PC-3 (cell line): ENCODE data around the gene ARHGAP22. TPM values are rescaled to one million over a fixed set of nuclear protein-coding genes. Genes with fewer than 3 reads are reported as not detected.
A peak's percentile ranks its signal among the peaks of the same experiment; 100 is the strongest.

Experiments used
- ATAC-seq: fragments of 200-7000 bp; cut with Tn5 transposase; 2 replicates; pipeline ENCODE4 v1.9.1; 2020; ENCODE audit warnings: mild to moderate bottlenecking, moderate library complexity
- BruUV-seq: library from RNA; stranded (reverse); fragments of 400-500 nt; replicated peaks from 2 replicates; lab custom pipeline; 2021; lab: Mats Ljungman, UMichigan
- CTCF ChIA-PET: fragments of 300-600 bp; sonication (Branson Sonifier 250); formaldehyde crosslinking; loops from one replicate; lab custom pipeline; 2022; ENCODE audit warnings: antibody characterized with exemption; lab: Charles Lee
- POLR2A ChIA-PET: fragments of 300-600 bp; sonication (Branson Sonifier 250); formaldehyde crosslinking; loops from one replicate; lab custom pipeline; 2022; ENCODE audit warnings: antibody characterized with exemption; ENCODE audit not compliant: unreplicated experiment; lab: Charles Lee
- DNase-seq: peaks from one replicate; pipeline ENCODE4 v3.0.0-alpha.2; 2015
- H2AFZ ChIP-seq: fragments of 300-600 bp; sonication (generic); 2 replicates; pipeline ENCODE4 v1.6.0; 2016; ENCODE audit warnings: antibody characterized with exemption, low read length
- H3F3A ChIP-seq: fragments of 300-600 bp; sonication (generic); one replicate; pipeline ENCODE4 v1.6.0; 2017; ENCODE audit warnings: antibody characterized with exemption, low read length, control low read depth, mild to moderate bottlenecking; ENCODE audit not compliant: unreplicated experiment
- H3K27ac ChIP-seq: fragments of 300-600 bp; sonication (generic); 2 replicates; pipeline ENCODE4 v1.5.1; 2016; ENCODE audit warnings: mild to moderate bottlenecking, low read length
- H3K27me3 ChIP-seq: fragments of 300-600 bp; sonication (generic); 2 replicates; pipeline ENCODE4 v1.6.1; 2016; ENCODE audit warnings: low read length, mixed read lengths
- H3K36me3 ChIP-seq: fragments of 300-600 bp; sonication (generic); 2 replicates; pipeline ENCODE4 v1.6.1; 2016; ENCODE audit warnings: low read depth, mixed run types, low read length, mixed read lengths
- H3K4me1 ChIP-seq: fragments of 300-600 bp; sonication (generic); 2 replicates; pipeline ENCODE4 v1.5.1; 2016; ENCODE audit warnings: low read length; ENCODE audit not compliant: insufficient read depth
- H3K4me2 ChIP-seq: fragments of 300-600 bp; sonication (generic); 2 replicates; pipeline ENCODE4 v1.6.0; 2016; ENCODE audit warnings: low read length
- H3K4me3 ChIP-seq: fragments of 300-600 bp; sonication (generic); 2 replicates; pipeline ENCODE4 v1.5.1; 2016; ENCODE audit warnings: mild to moderate bottlenecking, low read length, mixed read lengths
- H3K79me2 ChIP-seq: fragments of 300-600 bp; sonication (generic); 2 replicates; pipeline ENCODE4 v1.6.1; 2017; ENCODE audit warnings: low read length, mixed read lengths
- H3K9ac ChIP-seq: fragments of 300-600 bp; sonication (generic); 2 replicates; pipeline ENCODE4 v1.6.0; 2016; ENCODE audit warnings: mild to moderate bottlenecking, low read length
- H3K9me2 ChIP-seq: fragments of 300-600 bp; sonication (generic); replicated peaks from 2 replicates; pipeline ENCODE4 v1.6.1; 2016; ENCODE audit warnings: mixed run types, low read length, mixed read lengths
- H3K9me3 ChIP-seq: fragments of 300-600 bp; sonication (generic); 2 replicates; pipeline ENCODE4 v1.6.1; 2016; ENCODE audit warnings: low read length, mixed read lengths
- H4K20me1 ChIP-seq: fragments of 300-600 bp; sonication (generic); 2 replicates; pipeline ENCODE4 v1.6.1; 2016; ENCODE audit warnings: low read length, mixed read lengths
- EZH2 ChIP-seq: fragments of 300-600 bp; sonication (generic); IDR thresholded peaks from one replicate; pipeline ENCODE4 v1.6.1; 2017; ENCODE audit warnings: antibody characterized with exemption, mild to moderate bottlenecking, low read length; ENCODE audit not compliant: unreplicated experiment
- EZH2phosphoT487 ChIP-seq: fragments of 300-600 bp; sonication (generic); IDR thresholded peaks from 2 replicates; pipeline ENCODE4 v1.6.1; 2018; ENCODE audit warnings: mild to moderate bottlenecking, antibody characterized with exemption, low read length, borderline replicate concordance
- intact Hi-C: fragments of 100-400 bp; cut with micrococcal nuclease; formaldehyde crosslinking; loops from 2 replicates; pipeline ENCODE4 v1.9.0; 2023
- total RNA-seq: library from RNA; depleted of rRNA; stranded (reverse); fragments of >200 nt; gene quantifications from 2 replicates; pipeline ENCODE4 v1.2.3, GENCODE V29; 2014
- TF ChIP-seq, protein P1 (sequence below): fragments of 300-600 bp; sonication (generic); conservative IDR thresholded peaks from 2 replicates; pipeline ENCODE4 v1.5.1; 2017; ENCODE audit warnings: antibody characterized with exemption, low read depth, mild to moderate bottlenecking, low read length

The ARHGAP22 gene
- total RNA-seq, 1 experiment from 2014 or later = 12.2 TPM

DNA sequence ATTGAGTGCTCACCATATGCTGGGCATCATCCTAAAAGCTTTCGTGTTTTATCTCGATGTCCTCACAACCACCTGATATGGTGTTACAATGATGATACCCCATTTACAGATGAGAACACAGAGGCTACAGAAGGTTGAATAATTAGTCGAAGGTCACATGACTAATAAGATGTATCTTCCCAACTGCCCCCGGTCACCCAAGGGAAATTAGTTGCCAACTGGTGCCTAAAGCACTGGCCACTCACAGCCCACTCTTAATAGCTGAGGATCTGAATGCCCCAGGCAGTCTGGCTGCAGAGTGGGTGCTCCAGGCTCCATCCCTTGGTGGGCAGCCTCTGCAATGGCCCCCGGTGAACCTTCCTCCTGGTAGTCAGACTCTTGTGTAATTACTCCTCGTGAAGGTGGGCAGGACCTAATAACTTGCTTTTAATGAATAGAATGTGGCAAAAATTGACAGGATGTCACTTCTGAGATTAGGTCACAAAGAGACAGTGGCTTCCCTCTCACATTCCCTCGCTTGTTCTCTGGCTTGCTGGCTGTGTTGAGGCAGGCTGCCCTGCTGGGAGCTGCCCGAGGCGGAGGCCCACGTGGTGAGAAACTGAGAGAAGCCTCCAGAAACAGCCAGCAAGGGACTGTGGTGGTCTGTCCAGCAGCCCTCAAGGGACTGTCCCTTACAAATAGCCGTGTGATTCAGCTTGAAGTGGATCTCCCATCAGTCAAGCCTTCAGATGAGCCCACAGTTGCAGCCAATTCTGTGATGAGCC is 109.4 kb downstream of the ARHGAP22 start:
- Histone ChIP-seq H3K79me2 (no peaks in the 10 kb centered on the region), H3K4me2 (no peak overlapping the region), H3K9me2 (no peaks in the 10 kb centered on the region), H3K9ac (no peak overlapping the region), H3K9me3 (no peaks in the 10 kb centered on the region), H3K36me3 (no peaks in the 10 kb centered on the region), H3K27ac (no peak overlapping the region), H2AFZ (no peak overlapping the region), H3K27me3 (no peaks in the 10 kb centered on the region), H3K4me1 (peaks cover 19% of the 10 kb centered on the region), H4K20me1 (no peaks in the 10 kb centered on the region), H3F3A (no peaks in the 10 kb centered on the region), H3K4me3 (no peak overlapping the region)
- POLR2A ChIA-PET = no interaction called here
- intact Hi-C loops = no loop called here
- DNase-seq = no peak
- CTCF ChIA-PET = no interaction called here
- TF ChIP-seq EZH2 (no peak), EZH2phosphoT487 (no peak)
- TF ChIP-seq, protein P1, sequence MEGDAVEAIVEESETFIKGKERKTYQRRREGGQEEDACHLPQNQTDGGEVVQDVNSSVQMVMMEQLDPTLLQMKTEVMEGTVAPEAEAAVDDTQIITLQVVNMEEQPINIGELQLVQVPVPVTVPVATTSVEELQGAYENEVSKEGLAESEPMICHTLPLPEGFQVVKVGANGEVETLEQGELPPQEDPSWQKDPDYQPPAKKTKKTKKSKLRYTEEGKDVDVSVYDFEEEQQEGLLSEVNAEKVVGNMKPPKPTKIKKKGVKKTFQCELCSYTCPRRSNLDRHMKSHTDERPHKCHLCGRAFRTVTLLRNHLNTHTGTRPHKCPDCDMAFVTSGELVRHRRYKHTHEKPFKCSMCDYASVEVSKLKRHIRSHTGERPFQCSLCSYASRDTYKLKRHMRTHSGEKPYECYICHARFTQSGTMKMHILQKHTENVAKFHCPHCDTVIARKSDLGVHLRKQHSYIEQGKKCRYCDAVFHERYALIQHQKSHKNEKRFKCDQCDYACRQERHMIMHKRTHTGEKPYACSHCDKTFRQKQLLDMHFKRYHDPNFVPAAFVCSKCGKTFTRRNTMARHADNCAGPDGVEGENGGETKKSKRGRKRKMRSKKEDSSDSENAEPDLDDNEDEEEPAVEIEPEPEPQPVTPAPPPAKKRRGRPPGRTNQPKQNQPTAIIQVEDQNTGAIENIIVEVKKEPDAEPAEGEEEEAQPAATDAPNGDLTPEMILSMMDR = no peak
- BruUV-seq = no TSS peak
- ATAC-seq = no peak

DNA sequence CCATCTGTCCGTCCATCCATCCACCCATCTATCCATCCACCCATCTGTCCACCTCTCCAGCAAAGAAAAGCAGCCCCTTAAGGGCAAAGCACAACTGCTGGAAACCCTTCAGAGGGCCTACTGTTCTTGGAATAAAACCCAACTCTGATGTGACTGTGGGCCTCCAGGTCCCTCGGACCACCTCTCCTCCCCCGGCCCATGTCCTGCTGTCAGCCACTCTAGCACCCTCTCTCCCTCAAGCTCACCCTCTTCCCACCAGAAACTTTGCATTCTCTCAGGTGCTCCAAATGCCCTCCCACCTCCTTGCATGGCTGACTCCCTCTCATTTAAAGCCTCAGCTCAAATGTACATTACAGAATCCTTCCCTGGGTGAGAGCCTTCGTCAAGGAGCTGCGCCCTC is 110.3 kb downstream of the ARHGAP22 start:
- POLR2A ChIA-PET = no interaction called here
- Histone ChIP-seq H3K9me3 (no peaks in the 10 kb centered on the region), H3K27ac (no peak overlapping the region), H3K9me2 (no peaks in the 10 kb centered on the region), H3F3A (no peaks in the 10 kb centered on the region), H4K20me1 (no peaks in the 10 kb centered on the region), H3K4me1 (peaks cover 19% of the 10 kb centered on the region), H3K9ac (no peak overlapping the region), H3K79me2 (no peaks in the 10 kb centered on the region), H3K36me3 (no peaks in the 10 kb centered on the region), H3K27me3 (no peaks in the 10 kb centered on the region), H3K4me3 (no peak overlapping the region), H2AFZ (no peak overlapping the region), H3K4me2 (no peak overlapping the region)
- TF ChIP-seq, protein P1 = no peak
- BruUV-seq = no TSS peak
- no peak for ATAC-seq
- no peak for DNase-seq
- intact Hi-C loops = no loop called here
- CTCF ChIA-PET = no interaction called here

DNA sequence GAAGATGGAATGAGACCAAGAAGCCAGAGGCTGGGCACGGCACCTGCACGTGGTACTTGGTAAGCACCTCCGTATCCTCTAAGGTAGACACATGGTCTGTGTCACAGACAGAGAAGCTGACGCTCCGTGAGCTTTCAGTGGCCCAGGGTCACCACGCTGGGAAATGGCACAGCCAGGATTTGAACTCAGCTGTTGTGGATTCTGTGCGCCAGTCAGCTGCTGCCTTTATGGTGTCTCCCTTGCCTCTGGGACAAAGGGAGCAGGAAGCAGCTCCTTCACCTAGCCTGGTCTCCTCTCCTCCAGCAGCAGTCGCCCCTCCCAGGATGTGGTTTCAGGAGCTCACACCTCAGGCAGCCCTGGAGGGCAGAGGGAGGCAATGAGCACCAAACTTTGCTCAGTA is 110.8 kb downstream of the ARHGAP22 start:
- Histone ChIP-seq H3K79me2 (no peaks in the 10 kb centered on the region), H4K20me1 (no peaks in the 10 kb centered on the region), H3K9me2 (no peaks in the 10 kb centered on the region), H2AFZ (no peak overlapping the region), H3K36me3 (no peaks in the 10 kb centered on the region), H3K4me3 (no peak overlapping the region), H3K9me3 (no peaks in the 10 kb centered on the region), H3K27ac (no peak overlapping the region), H3K9ac (no peak overlapping the region), H3F3A (no peaks in the 10 kb centered on the region), H3K4me2 (no peak overlapping the region), H3K4me1 (peaks cover 19% of the 10 kb centered on the region), H3K27me3 (no peaks in the 10 kb centered on the region)
- TF ChIP-seq, protein P1 = no peak
- TF ChIP-seq EZH2 (no peak), EZH2phosphoT487 (no peak)
- ATAC-seq (no peak), DNase-seq (peak; percentile 42)
- no TSS peak for BruUV-seq
- ChIA-PET CTCF (no interaction called here), POLR2A (no interaction called here)
- intact Hi-C loops = no loop called here
